IMR-90 (cell line): Measurements from ENCODE around the gene RFT1. TPM values are rescaled to one million over a fixed set of nuclear protein-coding genes. Genes with fewer than 3 reads are reported as not detected.

Source experiments
- ATAC-seq: fragments of 200-7000 bp; cut with Tn5 transposase; 2 replicates; pipeline ENCODE4 v1.9.1; 2020; ENCODE audit warnings: low read depth, mild to moderate bottlenecking, moderate library complexity
- BruUV-seq: library from RNA; stranded (reverse); fragments of 400-500 nt; replicated peaks from 2 replicates; lab custom pipeline; 2021; lab: Mats Ljungman, UMichigan
- CTCF ChIA-PET: fragments of 300-600 bp; formaldehyde crosslinking; extraction: SDS; loops from one replicate; lab custom pipeline; 2021; ENCODE audit warnings: antibody characterized with exemption; lab: Yijun Ruan, JAX
- POLR2A ChIA-PET: fragments of 300-600 bp; sonication (Branson Sonifier 250); formaldehyde crosslinking; loops from one replicate; lab custom pipeline; 2022; ENCODE audit warnings: antibody characterized with exemption; ENCODE audit not compliant: unreplicated experiment; lab: Charles Lee
- DNase-seq: peaks from one replicate; pipeline ENCODE4 v3.0.0; 2013
- H2AFZ ChIP-seq: replicated peaks from 2 replicates; pipeline ENCODE3; 2013; ENCODE audit warnings: low read length, mild to moderate bottlenecking; ENCODE audit not compliant: poor library complexity
- H2AK5ac ChIP-seq: 2 replicates; pipeline ENCODE4 v1.6.1; 2013; ENCODE audit warnings: low read depth, low read length, inconsistent platforms
- H2AK9ac ChIP-seq: replicated peaks from 2 replicates; pipeline ENCODE3; 2013; ENCODE audit warnings: mild to moderate bottlenecking, low read depth, low read length, moderate library complexity; ENCODE audit not compliant: poor library complexity
- H2BK120ac ChIP-seq: 2 replicates; pipeline ENCODE4 v1.6.1; 2013; ENCODE audit warnings: low read depth, low read length, inconsistent platforms
- H2BK15ac ChIP-seq: 3 replicates; pipeline ENCODE4 v1.6.1; 2013; ENCODE audit warnings: low read depth, low read length, inconsistent platforms
- H2BK20ac ChIP-seq: 2 replicates; pipeline ENCODE4 v1.6.1; 2013; ENCODE audit warnings: low read depth, mild to moderate bottlenecking, inconsistent platforms, low read length, moderate library complexity
- H2BK5ac ChIP-seq: 2 replicates; pipeline ENCODE4 v1.6.1; 2013; ENCODE audit warnings: mild to moderate bottlenecking, low read depth, low read length, inconsistent platforms; ENCODE audit not compliant: poor library complexity, severe bottlenecking
- H3K14ac ChIP-seq: replicated peaks from 2 replicates; pipeline ENCODE4 v1.6.1; 2013; ENCODE audit warnings: low read depth, low read length, inconsistent platforms
- H3K18ac ChIP-seq: 2 replicates; pipeline ENCODE4 v1.6.1; 2013; ENCODE audit warnings: low read depth, low read length, control low read depth
- H3K23ac ChIP-seq: 2 replicates; pipeline ENCODE4 v1.6.1; 2013; ENCODE audit warnings: low read depth, low read length, inconsistent platforms
- H3K27ac ChIP-seq: 2 replicates; pipeline ENCODE4 v1.5.1; 2013; ENCODE audit warnings: mild to moderate bottlenecking, control low read depth, low read length; ENCODE audit not compliant: insufficient read depth
- H3K27me3 ChIP-seq: 2 replicates; pipeline ENCODE4 v1.6.1; 2013; ENCODE audit warnings: low read length; ENCODE audit not compliant: control insufficient read depth, insufficient read depth
- H3K36me3 ChIP-seq: 2 replicates; pipeline ENCODE4 v1.6.1; 2013; ENCODE audit warnings: low read length, mixed read lengths; ENCODE audit not compliant: control insufficient read depth, insufficient read depth
- H3K4ac ChIP-seq: 2 replicates; pipeline ENCODE4 v1.6.1; 2013; ENCODE audit warnings: low read depth, low read length, inconsistent platforms
- H3K4me1 ChIP-seq: 2 replicates; pipeline ENCODE4 v1.6.1; 2013; ENCODE audit warnings: low read length, mixed read lengths; ENCODE audit not compliant: control insufficient read depth, insufficient read depth
- H3K4me2 ChIP-seq: 2 replicates; pipeline ENCODE4 v1.6.1; 2013; ENCODE audit warnings: low read depth, mild to moderate bottlenecking, control low read depth, low read length, moderate library complexity
- H3K4me3 ChIP-seq: 2 replicates; pipeline ENCODE4 v1.5.1; 2013; ENCODE audit warnings: low read depth, mild to moderate bottlenecking, control low read depth, low read length, moderate library complexity; ENCODE audit not compliant: insufficient read depth
- H3K56ac ChIP-seq: 2 replicates; pipeline ENCODE4 v1.6.1; 2013; ENCODE audit warnings: low read length, inconsistent platforms; ENCODE audit not compliant: insufficient read depth; ENCODE audit errors: extremely low read depth
- H3K79me1 ChIP-seq, 2 experiments: 2 replicates each; pipeline ENCODE4 v1.6.1; 2013; ENCODE audit warnings: low read length in 2 of 2, inconsistent platforms in 1 of 2, low read depth in 1 of 2
- H3K9ac ChIP-seq: 2 replicates; pipeline ENCODE4 v1.6.1; 2013; ENCODE audit warnings: low read depth, low read length, control low read depth
- H3K9me1 ChIP-seq: 2 replicates; pipeline ENCODE4 v1.6.1; 2013; ENCODE audit warnings: low read length, inconsistent platforms; ENCODE audit not compliant: insufficient read depth
- H3K9me3 ChIP-seq: 2 replicates; pipeline ENCODE4 v1.6.1; 2013; ENCODE audit warnings: low read length; ENCODE audit not compliant: control insufficient read depth, insufficient read depth
- H4K20me1 ChIP-seq: 2 replicates; pipeline ENCODE4 v1.6.1; 2013; ENCODE audit warnings: low read length, inconsistent platforms; ENCODE audit not compliant: insufficient read depth
- H4K5ac ChIP-seq: 2 replicates; pipeline ENCODE4 v1.6.1; 2013; ENCODE audit warnings: mild to moderate bottlenecking, low read depth, low read length, control low read depth
- H4K8ac ChIP-seq, 2 experiments: 2 replicates each; pipeline ENCODE4 v1.6.1; 2013; ENCODE audit warnings: low read depth in 2 of 2, low read length in 2 of 2, control low read depth in 1 of 2, inconsistent platforms in 1 of 2
- H4K91ac ChIP-seq: 2 replicates; pipeline ENCODE4 v1.6.1; 2013; ENCODE audit warnings: low read depth, low read length, inconsistent platforms; ENCODE audit not compliant: insufficient read depth
- BHLHE40 ChIP-seq: fragments of 150-350 bp; IDR thresholded peaks from 2 replicates; pipeline ENCODE4 v1.6.1; 2016; ENCODE audit warnings: mild to moderate bottlenecking, low read depth, low read length
- CEBPB ChIP-seq: IDR thresholded peaks from 2 replicates; pipeline ENCODE4 v1.6.1; 2012; ENCODE audit warnings: low read depth, low read length, improper control_type of control experiment
- CHD1 ChIP-seq: IDR thresholded peaks from 2 replicates; pipeline ENCODE4 v1.6.1; 2012; ENCODE audit warnings: low read depth, low read length, improper control_type of control experiment
- CTCF ChIP-seq: conservative IDR thresholded peaks from 2 replicates; pipeline ENCODE4 v1.5.1; 2012; ENCODE audit warnings: mild to moderate bottlenecking, low read depth, low read length, improper control_type of control experiment
- FOS ChIP-seq: fragments of 150-350 bp; IDR thresholded peaks from 2 replicates; pipeline ENCODE4 v1.6.1; 2016; ENCODE audit warnings: low read depth, low read length
- MAFK ChIP-seq: IDR thresholded peaks from 2 replicates; pipeline ENCODE4 v1.6.1; 2012; ENCODE audit warnings: low read depth, low read length, improper control_type of control experiment
- MAZ ChIP-seq: IDR thresholded peaks from 2 replicates; pipeline ENCODE4 v1.6.1; 2012; ENCODE audit warnings: low read depth, mild to moderate bottlenecking, low read length, improper control_type of control experiment, moderate library complexity, borderline replicate concordance
- MXI1 ChIP-seq: IDR thresholded peaks from 2 replicates; pipeline ENCODE4 v1.6.1; 2012; ENCODE audit warnings: low read depth, mild to moderate bottlenecking, low read length, moderate library complexity, borderline replicate concordance
- NFE2L2 ChIP-seq: fragments of 150-350 bp; IDR thresholded peaks from 2 replicates; pipeline ENCODE4 v1.6.1; 2016; ENCODE audit warnings: low read depth, mild to moderate bottlenecking, low read length
- POLR2A ChIP-seq: IDR thresholded peaks from 2 replicates; pipeline ENCODE4 v1.6.1; 2012; ENCODE audit warnings: mild to moderate bottlenecking, low read depth, low read length
- RAD21 ChIP-seq: IDR thresholded peaks from 2 replicates; pipeline ENCODE4 v1.6.1; 2012; ENCODE audit warnings: low read length, improper control_type of control experiment
- RCOR1 ChIP-seq: IDR thresholded peaks from 2 replicates; pipeline ENCODE4 v1.6.1; 2012; ENCODE audit warnings: mild to moderate bottlenecking, low read length, improper control_type of control experiment; ENCODE audit not compliant: insufficient replicate concordance
- RFX5 ChIP-seq: IDR thresholded peaks from 2 replicates; pipeline ENCODE4 v1.8.0; 2012; ENCODE audit warnings: low read depth, mild to moderate bottlenecking, low read length, moderate library complexity
- SMC3 ChIP-seq: fragments of 150-350 bp; IDR thresholded peaks from 2 replicates; pipeline ENCODE4 v1.6.1; 2016; ENCODE audit warnings: low read depth, mild to moderate bottlenecking, antibody characterized with exemption, low read length, moderate library complexity
- WGBS, 2 experiments: methylation state at CpG; one replicate each; pipeline versions ENCODE4 v1.1.5 to v1.1.7; 2013; ENCODE audit warnings: missing lambda C conversion rate in 2 of 2; ENCODE audit not compliant: insufficient read length in 1 of 2; ENCODE audit errors: extremely low coverage in 2 of 2; 5-methylcytosine and 5-hydroxymethylcytosine counted together
- dilution Hi-C: fragments of 300-500 bp; cut with HindIII; formaldehyde crosslinking; loops from one replicate; pipeline ENCODE4 v1.14.3; 2018; ENCODE audit warnings: low sequenced_read_pairs; ENCODE audit not compliant: unreplicated experiment
- in situ Hi-C: fragments of 300-500 bp; cut with MboI; formaldehyde crosslinking; loops from 3 replicates; pipeline ENCODE4 v1.14.3; 2019; ENCODE audit warnings: low sequenced_read_pairs, inconsistent platforms, mixed read lengths
- intact Hi-C: fragments of 100-400 bp; cut with micrococcal nuclease; formaldehyde crosslinking; loops from 2 replicates; pipeline ENCODE4 v1.10.0; 2022
- polyA plus RNA-seq, 3 experiments: library from polyadenylated mRNA; depleted of rRNA; stranded (reverse); fragments of >200 nt; gene quantifications; 2 replicates each; pipeline ENCODE4 v1.2.3, GENCODE V29; 2012; ENCODE audit warnings: low replicate concordance in 1 of 3
- total RNA-seq: library from RNA; depleted of rRNA; stranded (reverse); fragments of >200 nt; gene quantifications from 2 replicates; pipeline ENCODE4 v1.2.3, GENCODE V29; 2012
- TF ChIP-seq, protein P1 (sequence below): fragments of 150-350 bp; IDR thresholded peaks from 2 replicates; pipeline ENCODE4 v1.6.1; 2016; ENCODE audit warnings: low read depth, mild to moderate bottlenecking, low read length, moderate library complexity, borderline replicate concordance
- TF ChIP-seq, protein P2 (sequence below): fragments of 150-350 bp; IDR thresholded peaks from 2 replicates; pipeline ENCODE4 v1.6.1; 2017; ENCODE audit warnings: mild to moderate bottlenecking, antibody characterized with exemption, low read length, low read depth

The RFT1 gene
- total and polyA plus RNA-seq, 2 of the 4 experiments (the other 2 are of a cell fraction), result 14.5 to 23.5 TPM

DNA sequence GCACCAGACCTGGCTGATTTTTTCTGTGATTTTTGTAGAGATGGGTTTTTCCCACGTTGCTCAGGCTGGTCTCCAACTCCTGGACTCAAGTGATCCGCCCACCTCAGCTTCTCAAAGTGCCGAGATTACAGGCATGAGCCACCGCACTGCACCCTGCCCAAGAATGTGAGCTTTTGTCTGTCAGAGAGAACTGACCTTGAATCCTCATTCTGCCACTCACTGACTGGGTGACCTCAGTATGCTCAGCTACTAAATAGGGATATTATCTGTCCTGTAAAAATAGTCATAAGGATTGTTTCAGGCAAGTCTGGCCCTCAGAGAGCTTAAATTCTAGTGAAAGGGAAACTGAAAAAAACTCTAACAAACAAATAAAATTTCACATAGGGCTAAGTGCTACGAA lies 2.1 kb upstream of the RFT1 start:
- H3K56ac ChIP-seq, result no peak overlapping the region
- intact Hi-C loops (no loop called here), dilution Hi-C loops (no loop called here), in situ Hi-C loops (loop anchor here (5.0 kb wide), 1 partner anchor 60 kb away; no protein-coding TSS in a partner anchor)
- no TSS peak for BruUV-seq
- no peak overlapping the region for H2BK20ac ChIP-seq
- TF ChIP-seq POLR2A (no peak), RCOR1 (no peak), CTCF (no peak), FOS (no peak), RAD21 (no peak), BHLHE40 (no peak), NFE2L2 (no peak), MAZ (no peak), SMC3 (no peak), CHD1 (no peak), CEBPB (no peak), MXI1 (no peak), MAFK (no peak), RFX5 (no peak)
- TF ChIP-seq, protein P1, sequence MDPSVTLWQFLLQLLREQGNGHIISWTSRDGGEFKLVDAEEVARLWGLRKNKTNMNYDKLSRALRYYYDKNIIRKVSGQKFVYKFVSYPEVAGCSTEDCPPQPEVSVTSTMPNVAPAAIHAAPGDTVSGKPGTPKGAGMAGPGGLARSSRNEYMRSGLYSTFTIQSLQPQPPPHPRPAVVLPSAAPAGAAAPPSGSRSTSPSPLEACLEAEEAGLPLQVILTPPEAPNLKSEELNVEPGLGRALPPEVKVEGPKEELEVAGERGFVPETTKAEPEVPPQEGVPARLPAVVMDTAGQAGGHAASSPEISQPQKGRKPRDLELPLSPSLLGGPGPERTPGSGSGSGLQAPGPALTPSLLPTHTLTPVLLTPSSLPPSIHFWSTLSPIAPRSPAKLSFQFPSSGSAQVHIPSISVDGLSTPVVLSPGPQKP, result no peak
- TF ChIP-seq, protein P2, sequence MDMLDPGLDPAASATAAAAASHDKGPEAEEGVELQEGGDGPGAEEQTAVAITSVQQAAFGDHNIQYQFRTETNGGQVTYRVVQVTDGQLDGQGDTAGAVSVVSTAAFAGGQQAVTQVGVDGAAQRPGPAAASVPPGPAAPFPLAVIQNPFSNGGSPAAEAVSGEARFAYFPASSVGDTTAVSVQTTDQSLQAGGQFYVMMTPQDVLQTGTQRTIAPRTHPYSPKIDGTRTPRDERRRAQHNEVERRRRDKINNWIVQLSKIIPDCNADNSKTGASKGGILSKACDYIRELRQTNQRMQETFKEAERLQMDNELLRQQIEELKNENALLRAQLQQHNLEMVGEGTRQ, result no peak
- H3K4ac ChIP-seq, result no peak overlapping the region
- H2AK5ac ChIP-seq, result no peak overlapping the region
- no peak overlapping the region for H3K23ac ChIP-seq
- H3K9me3 ChIP-seq, result no peaks in the 10 kb centered on the region
- DNase-seq, result no peak
- H4K8ac ChIP-seq, result no peak overlapping the region
- H3K4me3 ChIP-seq, result no peak overlapping the region
- CTCF ChIA-PET, result interaction anchor here (0.7 kb wide), 1 partner anchor 18 kb away, joined by 3 read pairs; no protein-coding TSS in a partner anchor
- no peak overlapping the region for H3K18ac ChIP-seq
- ATAC-seq, result no peak
- no peak overlapping the region for H2AK9ac ChIP-seq
- H2BK5ac ChIP-seq, result no peak overlapping the region
- H3K4me2 ChIP-seq, result no peak overlapping the region
- no peak overlapping the region for H4K5ac ChIP-seq
- H4K20me1 ChIP-seq, result no peaks in the 10 kb centered on the region
- POLR2A ChIA-PET, result no interaction called here
- no peak overlapping the region for H3K14ac ChIP-seq
- H2BK15ac ChIP-seq, result no peak overlapping the region
- peaks cover 6% of the 10 kb centered on the region for H3K4me1 ChIP-seq
- peaks cover 19 to 26% of the 10 kb centered on the region in 2 experiments for H3K79me1 ChIP-seq
- WGBS, 2 experiments, result 89% methylated on average over 3 of the region's 5 CpGs; no CpG with 5 or more reads in 1 of the 2 experiments
- H3K9me1 ChIP-seq, result peaks cover 7% of the 10 kb centered on the region
- no peaks in the 10 kb centered on the region for H3K36me3 ChIP-seq
- H2BK120ac ChIP-seq, result no peak overlapping the region
- no peak overlapping the region for H4K91ac ChIP-seq
- no peak overlapping the region for H2AFZ ChIP-seq
- no peak overlapping the region for H3K27ac ChIP-seq
- no peak overlapping the region for H3K9ac ChIP-seq
- H3K27me3 ChIP-seq, result no peaks in the 10 kb centered on the region
